Mammary epithelial cell (primary cell): ENCODE measurements around the gene RFC1.

ENCODE experiments used
- EZH2 ChIP-seq: IDR thresholded peaks from 2 replicates; pipeline ENCODE4 v1.6.1; 2012; ENCODE audit warnings: low read length, inconsistent platforms, borderline replicate concordance
- TF ChIP-seq, protein P1 (sequence below), 2 donors: IDR thresholded peaks in 1 of 2; conservative IDR thresholded peaks in 1 of 2; 2 replicates each; pipeline ENCODE4 v1.5.1; 2011 to 2012; ENCODE audit warnings: inconsistent platforms in 2 of 2, low read length in 2 of 2, mild to moderate bottlenecking in 2 of 2, control low read depth in 1 of 2, low read depth in 1 of 2; ENCODE audit not compliant: insufficient read depth in 1 of 2; ENCODE audit errors: extremely low read depth in 1 of 2

DNA sequence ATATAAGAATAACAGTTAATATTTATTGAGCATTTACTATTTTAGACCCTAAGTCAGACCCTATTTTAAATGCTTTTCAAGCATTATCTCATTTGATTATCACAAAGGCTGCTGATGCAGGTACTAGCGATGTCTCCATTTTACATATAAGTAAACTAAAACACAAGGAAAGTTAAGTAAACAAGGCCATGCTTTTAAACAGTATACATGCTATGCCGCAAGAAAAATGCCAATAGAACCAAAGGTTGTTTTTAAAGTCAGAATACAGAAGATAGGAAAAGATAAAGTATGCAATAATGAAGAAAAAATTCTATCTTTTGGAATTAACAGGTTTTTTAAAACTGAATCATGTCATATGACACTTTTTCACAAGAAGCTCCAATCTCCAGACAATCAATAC is 26.2 kb downstream of the RFC1 start:
- TF ChIP-seq, protein P1, sequence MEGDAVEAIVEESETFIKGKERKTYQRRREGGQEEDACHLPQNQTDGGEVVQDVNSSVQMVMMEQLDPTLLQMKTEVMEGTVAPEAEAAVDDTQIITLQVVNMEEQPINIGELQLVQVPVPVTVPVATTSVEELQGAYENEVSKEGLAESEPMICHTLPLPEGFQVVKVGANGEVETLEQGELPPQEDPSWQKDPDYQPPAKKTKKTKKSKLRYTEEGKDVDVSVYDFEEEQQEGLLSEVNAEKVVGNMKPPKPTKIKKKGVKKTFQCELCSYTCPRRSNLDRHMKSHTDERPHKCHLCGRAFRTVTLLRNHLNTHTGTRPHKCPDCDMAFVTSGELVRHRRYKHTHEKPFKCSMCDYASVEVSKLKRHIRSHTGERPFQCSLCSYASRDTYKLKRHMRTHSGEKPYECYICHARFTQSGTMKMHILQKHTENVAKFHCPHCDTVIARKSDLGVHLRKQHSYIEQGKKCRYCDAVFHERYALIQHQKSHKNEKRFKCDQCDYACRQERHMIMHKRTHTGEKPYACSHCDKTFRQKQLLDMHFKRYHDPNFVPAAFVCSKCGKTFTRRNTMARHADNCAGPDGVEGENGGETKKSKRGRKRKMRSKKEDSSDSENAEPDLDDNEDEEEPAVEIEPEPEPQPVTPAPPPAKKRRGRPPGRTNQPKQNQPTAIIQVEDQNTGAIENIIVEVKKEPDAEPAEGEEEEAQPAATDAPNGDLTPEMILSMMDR (conservative IDR thresholded peaks at IDR 0.05 in 1 of 2, IDR thresholded peaks at IDR 0.05 in 1 of 2; ENCODE audit: extremely low read depth in 1 of 2, insufficient read depth in 1 of 2, low read depth in 1 of 2, low read length in 2 of 2): no peak
- TF ChIP-seq EZH2: no peak
